22Rv1 (cell line): ENCODE measurements around the gene KHK.

Experiments used
- CTCF ChIP-seq: fragments of 450-650 bp; IDR thresholded peaks from 2 replicates; pipeline ENCODE4 v1.5.1; 2017; ENCODE audit warnings: mild to moderate bottlenecking
- ZFX ChIP-seq: fragments of 450-650 bp; IDR thresholded peaks from 2 replicates; pipeline ENCODE4 v1.6.1; 2017; ENCODE audit warnings: antibody characterized with exemption, borderline replicate concordance

- TF ChIP-seq CTCF (no peak), ZFX (no peak)
Measured at GRCh38 chr2:27038012-27038411, 48.6 kb upstream of the KHK start.
